GM12878 (cell line): ENCODE measurements around the gene MEGF11. TPM values are rescaled to one million over a fixed set of nuclear protein-coding genes. Genes with fewer than 3 reads are reported as not detected.
A peak's percentile ranks its signal among the peaks of the same experiment; 100 is the strongest.

ENCODE experiments used
- ATF2 ChIP-seq: IDR thresholded peaks from 2 replicates; pipeline ENCODE4 v1.6.1; 2012; ENCODE audit warnings: low read length, inconsistent platforms
- BACH1 ChIP-seq: fragments of 450-650 bp; IDR thresholded peaks from 2 replicates; pipeline ENCODE4 v1.6.1; 2017; ENCODE audit warnings: mild to moderate bottlenecking, borderline replicate concordance
- CBX5 ChIP-seq: sonication (generic); IDR thresholded peaks from 2 replicates; pipeline ENCODE4 v1.6.1; 2016; ENCODE audit warnings: low read depth, moderate library complexity, mild to moderate bottlenecking, inconsistent platforms
- CUX1 ChIP-seq: IDR thresholded peaks from 2 replicates; pipeline ENCODE4 v1.6.1; 2012; ENCODE audit warnings: improper control_type of control experiment, low read depth, low read length; ENCODE audit not compliant: insufficient replicate concordance
- E2F4 ChIP-seq: IDR thresholded peaks from 2 replicates; pipeline ENCODE4 v1.6.1; 2012; ENCODE audit warnings: low read depth, low read length, improper control_type of control experiment
- EP300 ChIP-seq, 2 experiments: fragments of 150-350 bp in 1 of 2; IDR thresholded peaks; 2 replicates each; pipeline ENCODE4 v1.6.1; 2011 to 2012; ENCODE audit warnings: low read depth in 2 of 2, low read length in 2 of 2, borderline replicate concordance in 1 of 2, improper control_type of control experiment in 1 of 2, inconsistent platforms in 1 of 2; ENCODE audit not compliant: control insufficient read depth in 1 of 2
- GATAD2B ChIP-seq: fragments of 450-650 bp; conservative IDR thresholded peaks from 2 replicates; pipeline ENCODE4 v1.6.1; 2017; ENCODE audit warnings: low read depth, mild to moderate bottlenecking, moderate library complexity
- HDAC6 ChIP-seq: fragments of 200-600 bp; sonication (generic); IDR thresholded peaks from one replicate; pipeline ENCODE4 v1.8.0; 2017; ENCODE audit warnings: antibody characterized with exemption; ENCODE audit not compliant: unreplicated experiment
- IKZF1 ChIP-seq: fragments of 450-650 bp; conservative IDR thresholded peaks from 2 replicates; pipeline ENCODE4 v1.6.1; 2017; ENCODE audit warnings: antibody characterized with exemption, mild to moderate bottlenecking
- JUNB ChIP-seq: IDR thresholded peaks from 2 replicates; pipeline ENCODE4 v1.6.1; 2016; ENCODE audit warnings: antibody characterized with exemption, mild to moderate bottlenecking
- MAX ChIP-seq: IDR thresholded peaks from 2 replicates; pipeline ENCODE4 v1.6.1; 2012; ENCODE audit warnings: low read depth, low read length, improper control_type of control experiment
- MXI1 ChIP-seq: fragments of 150-350 bp; IDR thresholded peaks from 2 replicates; pipeline ENCODE4 v1.6.1; 2011; ENCODE audit warnings: low read depth, mild to moderate bottlenecking, inconsistent platforms, low read length, improper control_type of control experiment
- RAD21 ChIP-seq: IDR thresholded peaks from 2 replicates; pipeline ENCODE4 v1.6.1; 2011; ENCODE audit warnings: mild to moderate bottlenecking, low read depth, low read length, moderate library complexity; ENCODE audit not compliant: insufficient read depth
- SP1 ChIP-seq: IDR thresholded peaks from one replicate; pipeline ENCODE4 v1.6.1; 2011; ENCODE audit warnings: low read depth, low read length
- TARDBP ChIP-seq: IDR thresholded peaks from 2 replicates; pipeline ENCODE4 v1.6.1; 2016; ENCODE audit warnings: borderline replicate concordance
- USF1 ChIP-seq: IDR thresholded peaks from 2 replicates; pipeline ENCODE4 v1.6.1; 2011; ENCODE audit warnings: borderline replicate concordance, low read depth, mild to moderate bottlenecking, moderate library complexity, mixed read lengths, low read length; ENCODE audit not compliant: insufficient read depth; ENCODE audit errors: extremely low read length
- USF2 ChIP-seq: IDR thresholded peaks from 2 replicates; pipeline ENCODE4 v1.6.1; 2011; ENCODE audit warnings: low read depth, low read length, improper control_type of control experiment, borderline replicate concordance
- YY1 ChIP-seq: IDR thresholded peaks from 2 replicates; pipeline ENCODE4 v1.6.1; 2011; ENCODE audit warnings: low read depth, mild to moderate bottlenecking, low read length
- ZBED1 ChIP-seq: IDR thresholded peaks from 2 replicates; pipeline ENCODE4 v1.6.1; 2016; ENCODE audit warnings: borderline replicate concordance
- polyA plus RNA-seq, 11 experiments: library from polyadenylated mRNA; depleted of rRNA in 4 of 11; unstranded in 6 of 11; stranded (reverse) in 5 of 11; fragments of >200 nt; fragmentation: Nextera tagmentation in 4 of 11; fragmentation: Illumina TruSeq in 1 of 11; extraction: Ambion mirVana in 4 of 11; extraction: Trizol in 1 of 11; gene quantifications; 1 replicate in 1 of 11; 2 replicates in 10 of 11; pipeline versions ENCODE4 v1.2.1 to v1.2.3, GENCODE V29; 2011 to 2016; ENCODE audit warnings: inconsistent platforms in 2 of 11, missing spikeins in 2 of 11, low read depth in 1 of 11
- total RNA-seq, 4 experiments: library from RNA; depleted of rRNA in 3 of 4; stranded (reverse); fragments of >200 nt in 3 of 4; fragmentation: Illumina TruSeq in 1 of 4; extraction: Trizol in 1 of 4; gene quantifications; 2 replicates each; pipeline versions ENCODE4 v1.2.1 to v1.2.3, GENCODE V29; 2013 to 2021

MEGF11 gene
- total and polyA plus RNA-seq, 10 of the 15 experiments (the other 5 are each of a cell fraction or from before 2014, with no cell fraction given), result 0.03 to 1.7 (median 0.49) TPM

- TF ChIP-seq RAD21 (no peak), USF2 (no peak), JUNB (no peak), USF1 (no peak), GATAD2B (no peak), IKZF1 (peak; percentile 33; the same call in 1 of the 2 replicates), CUX1 (no peak), HDAC6 (no peak), ATF2 (no peak), BACH1 (no peak), CBX5 (no peak), TARDBP (no peak), ZBED1 (no peak), SP1 (no peak), MXI1 (no peak), YY1 (0 out of 2 replicates have a peak, but pooled peaks have one; percentile 2), E2F4 (no peak), MAX (no peak), EP300 (IDR thresholded peaks at IDR 0.05; ENCODE audit: borderline replicate concordance in 1 of 2, control insufficient read depth in 1 of 2, low read depth in 2 of 2, low read length in 2 of 2) (no peak)
Observed at GRCh38 chr15:65869954-65870871, 383.3 kb downstream of the MEGF11 start (continued).
